Activated B cell treated with CpG ODN at 0.5 μM for 24 hours (primary cell): ENCODE measurements around the gene FAM240A. TPM values are rescaled to one million over a fixed set of nuclear protein-coding genes. Genes with fewer than 3 reads are reported as not detected.

Source experiments
- ATAC-seq: fragments of 200-7000 bp; cut with Tn5 transposase; one replicate; pipeline ENCODE4 v1.10.0; 2021; ENCODE audit warnings: low read depth, mild to moderate bottlenecking, moderate library complexity
- CTCF ChIA-PET: fragments of 350-600 bp; sonication (Branson Sonifier 250); formaldehyde crosslinking; loops from one replicate; lab custom pipeline; 2021; ENCODE audit warnings: antibody characterized with exemption; lab: Charles Lee
- POLR2A ChIA-PET: fragments of 350-600 bp; sonication (Branson Sonifier 250); formaldehyde crosslinking; loops from one replicate; lab custom pipeline; 2021; ENCODE audit warnings: antibody characterized with exemption; lab: Charles Lee
- DNase-seq: peaks from one replicate; pipeline ENCODE4 v3.0.0; 2022
- H3K27ac Mint-ChIP-seq: one replicate; pipeline ENCODE4 v1.8.0; 2020; ENCODE audit warnings: mixed read lengths
- H3K27me3 Mint-ChIP-seq: one replicate; pipeline ENCODE4 v1.8.0; 2021; ENCODE audit warnings: mixed read lengths
- H3K36me3 Mint-ChIP-seq: one replicate; pipeline ENCODE4 v1.8.0; 2021; ENCODE audit warnings: low read depth, mixed read lengths
- H3K4me1 Mint-ChIP-seq: one replicate; pipeline ENCODE4 v1.8.0; 2021; ENCODE audit warnings: mixed read lengths
- H3K4me3 Mint-ChIP-seq: one replicate; pipeline ENCODE4 v1.8.0; 2020; ENCODE audit warnings: mild to moderate bottlenecking, mixed read lengths
- H3K9me3 Mint-ChIP-seq: one replicate; pipeline ENCODE4 v1.8.0; 2020; ENCODE audit warnings: mixed read lengths
- CTCF ChIP-seq: fragments of 200-600 bp; IDR thresholded peaks from one replicate; pipeline ENCODE4 v1.8.0; 2022; ENCODE audit warnings: antibody characterized with exemption, mild to moderate bottlenecking
- intact Hi-C: fragments of 100-400 bp; cut with micrococcal nuclease; formaldehyde crosslinking; loops from one replicate; pipeline ENCODE4 v1.15.1; 2024
- total RNA-seq: library from RNA; stranded (reverse); gene quantifications from 2 replicates; pipeline ENCODE4 v1.2.3, GENCODE V29; 2022

Gene FAM240A
- not detected in 2 replicates for total RNA-seq

- H3K9me3 Mint-ChIP-seq, result no peaks in the 10 kb centered on the region
- H3K4me3 Mint-ChIP-seq, result no peak within 1 kb of the TSS
- H3K4me1 Mint-ChIP-seq, result no peaks in the 10 kb centered on the region
- no peak for TF ChIP-seq CTCF
- no peak for ATAC-seq
- no peak for DNase-seq
- intact Hi-C loops, result no loop called here
- no peaks in the 10 kb centered on the region for H3K36me3 Mint-ChIP-seq
- ChIA-PET POLR2A (no interaction called here), CTCF (no interaction called here)
- no peak within 1 kb of the TSS for H3K27ac Mint-ChIP-seq
- peaks cover 16% of the 10 kb centered on the region for H3K27me3 Mint-ChIP-seq
Observed at GRCh38 chr3:46612324-46612723, at the start of gene FAM240A. FAM240A (plus strand) TSS chr3:46612525; CDS start chr3:46612684, 159 bp downstream.

DNA sequence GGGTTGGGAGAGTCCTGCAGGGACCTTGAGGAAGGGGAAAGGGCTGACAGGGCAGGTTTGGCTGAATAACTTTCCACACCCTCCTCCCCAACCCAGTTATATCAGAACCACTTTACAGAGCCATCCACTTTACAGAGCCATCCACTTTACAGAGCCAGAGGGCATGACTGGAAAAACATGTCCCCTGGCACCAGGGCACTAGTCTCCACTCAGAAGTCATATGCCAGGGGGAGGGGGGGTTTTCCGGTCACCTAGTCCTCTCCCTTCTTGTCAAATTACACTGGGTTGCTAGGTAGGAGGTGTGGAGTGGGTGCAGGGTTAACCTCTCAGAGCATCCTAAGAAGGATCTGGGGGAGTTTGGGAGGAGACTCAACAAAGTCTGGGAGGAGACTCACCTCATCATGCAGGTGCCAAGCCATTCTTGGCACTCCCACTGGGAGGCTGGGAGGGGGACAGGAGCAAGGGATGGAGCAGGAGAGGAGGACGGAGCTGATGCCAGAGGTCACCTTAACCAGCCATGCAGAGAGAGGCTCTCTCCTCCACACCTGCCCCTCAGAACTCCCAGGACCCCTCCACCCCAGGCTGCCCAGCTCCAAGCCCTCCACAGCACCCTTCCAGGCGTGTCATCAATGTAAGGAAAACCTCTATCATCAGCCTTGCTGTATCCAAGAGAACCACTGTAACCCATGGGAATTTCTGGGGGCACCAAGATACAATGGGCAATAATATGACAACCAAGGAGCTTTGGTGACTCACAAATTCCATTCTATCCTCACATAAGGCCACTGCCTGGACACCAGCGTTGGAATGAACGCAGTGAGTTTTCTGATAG is 47.9 kb upstream of the FAM240A start:
- TF ChIP-seq CTCF, result no peak
- ATAC-seq (no peak), DNase-seq (no peak)
- CTCF ChIA-PET, result interaction anchor here (2.2 kb wide), 1 partner anchor 76 kb away, joined by 12 read pairs; no protein-coding TSS in a partner anchor
- Mint-ChIP-seq H3K9me3 (no peaks in the 10 kb centered on the region), H3K27ac (no peak overlapping the region), H3K4me1 (peaks cover 11% of the 10 kb centered on the region), H3K27me3 (peaks cover 27% of the 10 kb centered on the region), H3K36me3 (no peaks in the 10 kb centered on the region), H3K4me3 (no peak overlapping the region)
- POLR2A ChIA-PET, result no interaction called here
- intact Hi-C loops, result no loop called here

DNA sequence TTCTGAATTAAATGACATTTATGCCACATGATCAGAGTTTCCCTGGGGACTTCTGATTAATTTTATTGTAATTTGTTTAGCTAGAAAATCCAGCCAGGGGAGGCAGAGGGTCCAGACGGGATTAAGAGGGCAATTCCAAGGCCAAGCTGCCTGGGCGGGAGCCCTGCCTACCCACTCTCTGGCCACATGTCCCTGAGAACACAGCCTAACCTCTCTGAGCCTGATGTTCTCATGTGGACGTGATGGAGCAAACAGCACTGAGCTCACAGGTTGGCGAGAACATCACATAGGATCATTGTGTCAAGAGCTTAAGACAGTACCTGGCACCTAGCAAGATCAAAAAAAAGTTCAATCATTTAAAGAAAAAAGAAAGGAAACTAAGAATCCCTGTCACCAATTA is 47.2 kb upstream of the FAM240A start:
- Mint-ChIP-seq H3K27ac (no peak overlapping the region), H3K4me1 (peaks cover 11% of the 10 kb centered on the region), H3K9me3 (no peaks in the 10 kb centered on the region), H3K4me3 (peak overlapping the region; percentile 64), H3K36me3 (no peaks in the 10 kb centered on the region), H3K27me3 (peaks cover 27% of the 10 kb centered on the region)
- ChIA-PET POLR2A (no interaction called here), CTCF (interaction anchor here (2.2 kb wide), 1 partner anchor 76 kb away, joined by 12 read pairs; no protein-coding TSS in a partner anchor)
- TF ChIP-seq CTCF, result no peak
- intact Hi-C loops, result no loop called here
- DNase-seq (no peak), ATAC-seq (no peak)

- intact Hi-C loops, result no loop called here
- Mint-ChIP-seq H3K27ac (no peak overlapping the region), H3K9me3 (no peaks in the 10 kb centered on the region), H3K4me3 (peak overlapping the region; percentile 64), H3K4me1 (peaks cover 11% of the 10 kb centered on the region), H3K36me3 (no peaks in the 10 kb centered on the region), H3K27me3 (peaks cover 27% of the 10 kb centered on the region)
- TF ChIP-seq CTCF, result no peak
- CTCF ChIA-PET, result interaction anchor here (2.2 kb wide), 1 partner anchor 77 kb away, joined by 12 read pairs; no protein-coding TSS in a partner anchor
- no peak for DNase-seq
- no peak for ATAC-seq
- POLR2A ChIA-PET, result no interaction called here
Observed at GRCh38 chr3:46565607-46566039, 46.7 kb upstream of the FAM240A start.

DNA sequence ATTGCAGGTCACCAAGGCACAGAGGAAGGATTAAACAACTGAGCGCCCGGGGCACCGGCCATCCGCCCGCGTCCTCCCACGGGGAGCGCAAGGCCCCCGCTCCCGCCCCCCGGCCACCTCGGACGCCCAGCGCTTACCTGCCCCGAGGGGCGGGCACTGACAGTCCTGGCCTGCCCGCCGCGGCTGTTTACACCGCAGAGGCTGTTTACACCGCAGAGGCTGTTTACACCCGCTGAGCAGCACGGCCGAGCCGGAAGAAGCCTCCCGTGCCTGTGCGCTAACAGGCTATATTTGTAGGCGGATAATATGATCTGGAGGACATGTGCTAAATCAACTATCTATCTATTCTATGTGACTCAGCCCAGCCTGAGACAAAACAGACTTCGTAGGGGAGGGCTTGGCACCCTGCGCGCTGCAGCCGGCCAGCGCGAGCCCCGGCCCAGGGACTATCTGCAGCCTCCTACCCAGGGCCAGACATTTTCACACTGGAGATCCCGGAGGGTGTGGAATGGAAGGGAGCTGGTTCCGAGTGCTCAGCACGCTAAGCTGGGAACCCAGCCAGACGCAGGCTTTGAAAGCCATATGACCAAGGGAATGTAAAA is 46.2 kb upstream of the FAM240A start, which contains the start of gene LRRC2:
TSS of gene LRRC2 (minus strand) at position 263 of the 602 bp plus-strand sequence. CDS start 14,711 bp downstream, outside the sequence.
- Mint-ChIP-seq H3K4me1 (peaks cover 11% of the 10 kb centered on the region), H3K9me3 (no peaks in the 10 kb centered on the region), H3K4me3 (peak within 1 kb of the TSS; percentile 64), H3K36me3 (no peaks in the 10 kb centered on the region), H3K27me3 (peaks cover 27% of the 10 kb centered on the region), H3K27ac (no peak within 1 kb of the TSS)
- intact Hi-C loops, result no loop called here
- DNase-seq, result no peak
- ChIA-PET CTCF (interaction anchor here (2.2 to 3.9 kb wide), 2 partner anchors 77 kb away, joined by 12 to 13 read pairs; no protein-coding TSS in a partner anchor), POLR2A (no interaction called here)
- peak; percentile 45 for ATAC-seq
- no peak for TF ChIP-seq CTCF
